ENCODE results near the gene EGF. TPM values are rescaled to one million over a fixed set of nuclear protein-coding genes. Genes with fewer than 3 reads are reported as not detected.
"Not testable (repeated sequence)": the region's sequence is repeated elsewhere in the genome, so short reads cannot be mapped to it uniquely, and the experiment has no call there.

Gene EGF
- total RNA-seq, 1 experiment from 2014 or later, result 11.8 TPM

DNA sequence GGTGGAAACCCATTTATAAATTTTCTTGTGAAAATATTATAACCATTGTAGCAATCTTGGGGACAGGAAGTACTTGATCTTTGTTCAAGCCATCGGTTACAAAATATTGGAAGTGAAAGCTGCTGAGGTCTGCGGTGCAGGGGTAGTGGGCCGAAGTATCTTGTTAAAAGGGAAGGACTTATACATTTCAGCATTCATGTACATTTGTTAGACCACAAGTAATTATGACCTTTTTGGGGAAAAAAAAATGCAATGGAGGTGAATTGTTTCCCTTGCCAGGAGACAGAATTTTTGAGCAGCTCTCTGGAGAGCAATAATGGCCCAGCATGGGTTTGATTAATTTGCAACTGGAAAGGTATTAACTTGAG is 121.3 kb downstream of the EGF start:
- DNase-seq (ENCODE audit: low spot score), result no peak

DNA sequence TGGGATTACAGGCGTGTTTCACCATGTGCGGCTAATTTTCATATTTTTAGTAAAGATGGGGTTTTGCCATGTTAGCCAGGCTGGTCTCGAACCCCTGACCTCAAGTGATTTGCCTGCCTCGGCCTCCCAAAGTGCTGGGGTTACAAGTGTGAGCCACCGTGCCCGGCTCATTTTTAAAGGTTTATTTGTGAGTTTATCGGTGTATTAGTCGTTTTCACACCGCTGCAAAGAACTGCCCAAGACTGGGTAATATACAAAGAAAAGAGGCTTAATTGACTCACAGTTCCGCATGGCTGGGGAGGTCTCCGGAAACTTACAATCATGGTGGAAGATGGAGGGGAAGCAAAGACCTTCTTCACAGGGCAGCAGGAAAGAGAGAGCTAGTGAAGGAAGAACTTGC is 126.5 kb downstream of the EGF start:
- DNase-seq (ENCODE audit: low spot score), result not testable (repeated sequence)

DNA sequence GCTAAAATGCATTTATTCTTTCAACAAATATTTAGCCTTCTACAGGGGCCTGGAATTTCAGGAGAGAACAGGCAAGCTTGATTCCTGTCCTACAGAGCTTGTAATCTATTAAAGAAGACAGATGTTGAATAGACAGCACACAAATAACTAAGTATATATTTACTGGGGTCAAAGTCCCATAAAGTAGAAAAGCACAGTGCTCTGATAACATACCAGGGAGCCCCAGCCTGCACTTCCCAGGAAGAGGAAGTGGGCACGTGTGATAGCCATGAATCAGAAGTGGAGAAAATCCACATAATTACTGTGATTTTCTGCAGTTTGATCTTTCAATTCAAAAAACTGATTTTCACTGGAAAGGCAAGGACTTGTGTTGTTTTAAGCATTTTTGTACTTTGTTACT is 129.1 kb downstream of the EGF start:
- DNase-seq (ENCODE audit: low spot score), result no peak

DNA sequence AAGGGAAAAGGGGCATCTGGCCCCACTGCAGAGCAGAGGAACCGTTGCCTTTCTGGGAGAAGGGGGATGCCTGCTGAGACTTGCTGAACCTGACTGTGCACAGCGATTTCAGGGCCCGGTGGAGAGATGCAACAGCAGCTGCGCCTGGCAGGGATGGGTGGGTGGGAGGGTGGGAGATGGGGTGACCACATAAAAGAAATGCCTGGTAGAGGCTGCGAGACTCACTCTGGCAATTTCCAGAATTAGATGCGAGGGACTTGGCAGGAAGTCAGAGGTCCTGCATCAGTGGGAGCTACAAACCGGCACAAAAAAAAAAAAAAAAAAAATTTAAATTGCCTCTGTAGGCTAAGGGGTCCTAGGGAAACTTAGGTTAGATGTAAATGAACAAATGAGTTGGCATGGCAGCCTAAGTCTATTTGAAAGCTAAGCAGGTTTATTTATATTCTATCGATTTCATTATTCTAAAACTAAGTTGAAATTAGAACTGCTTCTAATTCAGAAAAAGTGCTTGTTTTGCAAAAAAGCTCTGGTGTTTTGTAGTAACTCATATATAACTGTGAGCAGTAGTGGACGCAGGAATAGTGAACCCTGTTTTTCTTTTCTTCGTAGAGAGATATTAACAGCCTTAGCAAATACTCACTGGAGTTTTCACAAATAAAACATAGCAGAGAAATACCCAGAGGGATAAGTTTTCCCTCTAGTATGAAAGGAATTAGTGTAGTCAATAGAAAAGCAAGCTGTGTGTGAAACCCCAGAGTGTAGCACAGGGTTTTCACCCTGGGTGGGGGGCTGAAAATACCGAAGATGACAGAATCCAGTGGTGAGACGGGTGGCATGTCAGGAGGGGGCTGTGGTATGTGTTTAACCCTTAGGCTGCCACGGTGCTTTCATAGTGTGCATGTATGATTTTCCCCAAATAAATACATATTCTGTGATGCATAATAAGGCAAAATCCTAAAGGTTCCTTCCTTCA is 130.1 kb downstream of the EGF start:
- DNase-seq (ENCODE audit: low spot score), result no peak

DNA sequence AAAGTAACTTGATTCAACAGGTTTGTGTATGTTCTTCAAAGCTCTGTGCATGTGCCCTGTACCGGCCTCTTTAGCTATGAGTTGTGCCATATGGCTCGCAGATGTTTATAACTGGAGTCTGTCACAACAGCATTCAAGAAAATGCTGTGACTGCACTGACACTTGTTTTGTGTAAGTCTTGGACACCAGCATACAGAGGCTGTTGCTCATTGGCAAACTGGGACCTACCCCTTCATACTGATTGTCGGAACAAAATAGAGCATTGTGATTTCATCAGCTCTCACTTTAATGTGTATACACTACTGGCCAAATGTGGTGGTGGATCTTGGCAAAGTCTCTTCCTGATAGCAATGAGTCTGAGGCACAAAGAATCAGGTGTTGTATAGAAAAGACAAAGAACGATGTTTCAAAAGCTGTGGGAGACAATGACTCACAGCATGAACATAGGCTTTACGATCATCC is 133.9 kb downstream of the EGF start:
- no peak for DNase-seq (ENCODE audit: low spot score)

DNA sequence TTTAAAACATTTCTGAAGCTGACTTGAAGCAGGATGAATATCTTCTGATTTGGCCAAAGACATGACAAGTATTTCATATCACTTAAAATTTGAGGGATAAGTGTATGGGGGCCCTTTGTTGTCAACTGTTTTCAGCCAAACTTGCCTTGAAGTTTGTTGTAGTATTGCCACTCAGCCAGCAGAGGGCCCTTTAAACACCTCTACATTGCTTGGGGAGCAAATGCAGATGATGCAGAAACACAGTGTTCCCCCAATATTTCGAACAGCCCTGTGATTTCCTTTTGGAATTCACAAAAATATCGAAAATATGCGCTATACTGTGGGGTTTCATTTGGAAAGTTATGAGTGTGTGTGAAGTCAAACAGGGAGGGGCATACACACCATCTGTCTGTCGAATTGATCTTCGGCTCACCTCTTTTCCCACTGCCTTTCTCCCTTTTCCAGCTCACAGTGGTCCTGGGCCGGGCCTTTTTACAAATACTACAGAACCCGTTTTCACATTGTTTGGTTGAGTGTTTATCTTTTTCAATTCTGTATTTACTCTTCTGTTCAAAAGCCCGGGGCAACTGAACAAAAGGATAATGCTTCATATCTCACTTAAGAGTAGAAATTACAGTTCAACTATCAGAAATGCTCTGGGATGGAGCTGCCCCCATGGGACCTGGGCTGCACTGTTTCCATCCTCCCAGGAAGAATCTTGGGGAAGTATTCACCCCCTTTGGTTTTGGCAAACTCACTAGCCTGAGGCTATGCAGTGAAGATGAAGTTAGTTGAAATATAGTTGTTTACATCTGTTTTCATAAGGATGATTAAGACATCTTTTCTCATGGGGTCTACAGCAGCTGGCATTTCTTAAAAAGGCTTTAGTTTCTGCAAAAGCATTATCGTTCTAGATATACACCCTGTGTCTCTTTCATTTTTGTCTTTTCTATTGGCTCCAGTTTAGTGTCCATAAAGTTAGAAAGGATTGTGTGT is 137.6 kb downstream of the EGF start:
- DNase-seq (ENCODE audit: low spot score), result peak; percentile 14

DNA sequence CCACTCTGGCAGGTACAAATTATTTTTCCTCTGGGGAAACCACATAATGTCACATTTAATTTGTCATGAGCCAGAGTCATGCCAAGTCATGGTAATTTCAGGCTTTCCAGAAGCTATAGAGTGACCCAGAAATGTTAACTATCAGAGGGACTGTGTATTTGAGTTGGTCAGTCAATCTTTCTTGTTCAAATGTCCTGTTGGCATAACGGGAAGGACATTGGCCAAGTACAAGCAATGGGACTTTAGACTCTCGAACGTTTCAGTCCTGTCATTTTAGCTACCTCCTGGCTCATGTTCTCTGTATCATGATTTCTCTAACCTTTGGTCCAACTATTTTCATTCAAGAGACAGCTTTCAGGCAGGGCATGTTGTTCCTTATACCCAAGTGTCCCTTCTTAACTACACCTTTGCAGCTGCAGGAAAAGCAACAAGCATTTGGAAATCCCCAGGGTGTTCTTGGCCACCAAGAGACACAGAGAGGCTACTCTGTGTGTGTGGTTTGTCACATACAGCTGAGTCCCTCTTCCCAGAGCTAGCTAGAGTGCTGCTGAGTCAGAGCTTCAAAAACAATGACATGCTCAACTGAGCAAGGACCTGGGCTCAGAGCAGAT is 142.6 kb downstream of the EGF start:
- DNase-seq (ENCODE audit: low spot score), result peak; percentile 22

DNA sequence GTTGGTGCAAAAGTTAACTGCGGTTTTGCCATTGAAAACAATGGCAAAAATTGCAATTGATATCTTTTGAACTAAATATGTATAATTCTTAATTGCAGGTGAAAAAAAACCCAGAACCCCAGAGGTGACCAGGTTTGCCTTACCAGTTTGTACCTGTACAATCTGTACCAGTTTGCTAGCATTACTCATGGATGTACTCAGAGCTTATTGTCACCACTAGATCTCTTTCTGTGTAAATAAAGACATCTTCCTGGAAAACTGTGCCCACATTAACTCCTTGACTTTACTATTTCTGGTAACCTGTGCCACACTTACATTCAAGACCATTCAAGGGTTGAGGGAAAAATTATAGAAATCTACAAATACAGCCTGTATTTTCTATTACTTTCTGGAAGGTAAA is 146.0 kb downstream of the EGF start:
- no peak for DNase-seq (ENCODE audit: low spot score)

DNA sequence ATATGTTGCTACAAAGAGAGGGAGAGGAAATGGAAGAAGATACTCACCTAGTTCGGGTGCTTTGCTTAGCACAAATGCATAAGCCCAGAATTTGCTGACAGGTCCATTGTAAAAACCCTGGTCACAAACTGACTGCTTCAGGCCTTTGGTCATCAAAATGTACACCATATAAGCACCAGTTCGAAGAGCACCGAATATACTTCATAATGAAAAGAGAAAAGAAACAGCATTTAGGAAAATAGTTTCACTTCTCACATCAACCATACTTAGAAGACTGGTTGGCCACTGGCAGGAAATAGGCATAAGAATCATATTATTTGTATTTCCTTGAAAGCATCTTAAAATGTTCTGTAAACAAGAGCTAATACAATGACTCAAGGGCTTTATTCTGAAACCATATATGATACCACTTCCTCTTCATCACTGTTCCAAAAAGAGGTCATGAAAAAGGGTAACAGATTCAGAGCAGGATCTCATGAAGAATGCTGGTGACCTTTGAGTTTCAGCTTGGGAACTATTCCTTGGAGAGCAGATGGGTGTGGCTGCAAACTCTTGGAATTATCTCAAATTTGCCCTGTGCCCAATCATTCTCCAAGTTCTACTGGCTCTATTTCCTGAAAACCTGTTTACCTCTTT is 147.0 kb downstream of the EGF start:
- DNase-seq (ENCODE audit: low spot score), result no peak

DNA sequence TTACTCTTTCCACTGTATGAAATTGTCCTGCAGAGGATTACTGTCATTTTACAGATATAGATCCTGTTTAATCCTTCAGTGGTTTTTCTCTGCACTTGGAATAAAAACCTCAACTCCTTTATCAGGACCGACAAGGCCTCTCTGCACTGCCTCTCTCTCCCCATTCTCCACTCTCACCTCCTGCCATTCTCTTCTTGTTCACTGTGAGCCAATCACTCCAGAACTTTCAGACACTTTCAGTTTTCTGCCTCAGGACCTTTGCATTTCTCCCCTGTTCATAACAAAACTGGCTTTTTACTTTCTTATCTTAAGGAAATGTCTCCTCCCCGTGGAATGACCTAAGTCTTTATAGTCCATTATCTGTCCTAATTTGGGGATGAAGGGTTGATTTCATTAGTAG is 148.4 kb downstream of the EGF start:
- DNase-seq (ENCODE audit: low spot score), result no peak

Other genes with a start within 250 kb of the EGF start
- 54.9 and 69.8 TPM in 2 replicates for gene CASP6, start 209.4 kb upstream of the EGF start, total RNA-seq (2014; rRNA removed; shearing (Covaris generic))
- 38.0 and 89.1 TPM in 2 replicates for gene PLA2G12A, start 182.8 kb upstream of the EGF start, total RNA-seq (2014; rRNA removed; shearing (Covaris generic))
- gene CFI, start 110.9 kb upstream of the EGF start, total RNA-seq (2014; rRNA removed; shearing (Covaris generic)), result 202 and 206 TPM in 2 replicates
- 4.1 and 13.7 TPM in 2 replicates for gene GAR1, start 97.1 kb upstream of the EGF start, total RNA-seq (2014; rRNA removed; shearing (Covaris generic))
- gene RRH, start 84.9 kb upstream of the EGF start, total RNA-seq (2014; rRNA removed; shearing (Covaris generic)), result not detected in 2 replicates
- not detected in 2 replicates for gene LRIT3, start 64.8 kb upstream of the EGF start, total RNA-seq (2014; rRNA removed; shearing (Covaris generic))

Data from H4 (cell line).